PFSK-1 (cell line): ENCODE results near the gene PDCL2.

ENCODE experiments used
- FOXP2 ChIP-seq: optimal IDR thresholded peaks from 2 replicates; pipeline ENCODE3; 2011; ENCODE audit warnings: borderline replicate concordance, control low read depth, inconsistent platforms; ENCODE audit not compliant: insufficient read depth; ENCODE audit errors: extremely low read length, extremely low read depth
- POLR2AphosphoS5 ChIP-seq: IDR thresholded peaks from 2 replicates; pipeline ENCODE4 v1.6.1; 2012; ENCODE audit warnings: low read depth, mild to moderate bottlenecking, control low read depth, low read length, moderate library complexity
- SIN3A ChIP-seq: IDR thresholded peaks from 2 replicates; pipeline ENCODE4 v1.6.1; 2012; ENCODE audit warnings: mild to moderate bottlenecking, low read length, moderate library complexity, borderline replicate concordance; ENCODE audit not compliant: insufficient read depth
- TAF1 ChIP-seq: IDR thresholded peaks from 2 replicates; pipeline ENCODE4 v1.6.1; 2012; ENCODE audit warnings: low read length, control low read depth, borderline replicate concordance; ENCODE audit not compliant: insufficient read depth

- TF ChIP-seq POLR2AphosphoS5, result no peak
- TF ChIP-seq SIN3A, result no peak
- TF ChIP-seq TAF1, result no peak
- TF ChIP-seq FOXP2, result no peak
Measured at GRCh38 chr4:55611358-55612059, 19.5 kb upstream of the PDCL2 start.
